Caki2 (cell line): ENCODE measurements around the gene CALN1. TPM values are rescaled to one million over a fixed set of nuclear protein-coding genes. Genes with fewer than 3 reads are reported as not detected.

ENCODE experiments used
- DNase-seq: peaks from one replicate; pipeline ENCODE4 v3.0.0-alpha.2; 2015; ENCODE audit warnings: low read depth
- in situ Hi-C: cut with HindIII; loops from 2 replicates; pipeline ENCODE4 v1.10.0; 2016; ENCODE audit warnings: low sequenced_read_pairs, low pct_unique_long_range_greater_than_20kb, mixed read lengths
- total RNA-seq: library from RNA; depleted of rRNA; stranded (reverse); fragments of >200 nt; shearing (Covaris generic); gene quantifications from 2 replicates; pipeline ENCODE4 v1.2.3, GENCODE V29; 2014; ENCODE audit warnings: low replicate concordance

Gene CALN1
- total RNA-seq, 1 experiment from 2014 or later, result not detected

GRCh38 chr7:71735961-71736556, 676.1 kb downstream of the CALN1 start:
- in situ Hi-C loops, result no loop called here

GRCh38 chr7:71733107-71733870, 678.8 kb downstream of the CALN1 start:
- in situ Hi-C loops, result no loop called here
- peak; percentile 65 for DNase-seq

More at GRCh38 chr7:71735961-71736556, 676.1 kb downstream of the CALN1 start:
- DNase-seq, result peak; percentile 41

GRCh38 chr7:71731740-71732139, 680.4 kb downstream of the CALN1 start:
- in situ Hi-C loops, result no loop called here

More at GRCh38 chr7:71731740-71732139, 680.4 kb downstream of the CALN1 start:
- no peak for DNase-seq
